K562 (cell line): ENCODE results near the gene ASB13. TPM values are rescaled to one million over a fixed set of nuclear protein-coding genes. Genes with fewer than 3 reads are reported as not detected.

Source experiments
- ATAC-seq: fragments of 200-7000 bp; cut with Tn5 transposase; 3 replicates; pipeline ENCODE4 v1.9.1; 2020; ENCODE audit warnings: moderate library complexity
- BruUV-seq: library from RNA; stranded (reverse); fragments of 400-500 nt; replicated peaks from 2 replicates; lab custom pipeline; 2021; lab: Mats Ljungman, UMichigan
- CTCF ChIA-PET: fragments of 300-600 bp; formaldehyde crosslinking; extraction: SDS; loops from one replicate; lab custom pipeline; 2021; ENCODE audit warnings: low intra/inter-chr PET ratio; lab: Yijun Ruan, JAX
- POLR2A ChIA-PET: fragments of 300-600, 350-650 bp; sonication (Branson Sonifier 250); formaldehyde crosslinking; extraction: SDS; loops from one replicate; lab custom pipeline; 2021; ENCODE audit warnings: antibody characterized with exemption, inconsistent platforms; lab: Yijun Ruan, JAX
- DNase-seq, 4 experiments: peaks; one replicate each; pipeline versions ENCODE4 v3.0.0 to v3.0.0-alpha.2; 2011 to 2018; ENCODE audit warnings: low spot score in 3 of 4, mixed read lengths in 3 of 4; ENCODE audit errors: extremely low read depth in 1 of 4
- FAIRE-seq: peaks from 2 replicates; lab custom pipeline; 2011; peaks lifted over from hg19 to GRCh38; lab: Jason Lieb, UNC
- H2AFZ ChIP-seq: 2 replicates; pipeline ENCODE4 v1.6.0; 2011; ENCODE audit warnings: low read depth, low read length, control low read depth, inconsistent platforms
- H3K27ac ChIP-seq: fragments of 200-600 bp; 3 replicates; pipeline ENCODE4 v1.8.0; 2011; ENCODE audit warnings: low read depth, mild to moderate bottlenecking, control low read depth, inconsistent platforms, low read length, moderate library complexity, mixed read lengths; ENCODE audit errors: extremely low read depth
- H3K27me3 ChIP-seq, 2 experiments: fragments of 300-600 bp in 1 of 2; 2 replicates in 1 of 2; 3 replicates in 1 of 2; pipeline versions ENCODE4 v1.6.0 to v1.8.0; 2011; ENCODE audit warnings: inconsistent platforms in 2 of 2, low read length in 2 of 2, mild to moderate bottlenecking in 1 of 2, mixed read lengths in 1 of 2, moderate library complexity in 1 of 2; ENCODE audit not compliant: control insufficient read depth in 2 of 2, insufficient read depth in 2 of 2
- H3K36me3 ChIP-seq: fragments of 300-600 bp; 3 replicates; pipeline ENCODE4 v1.8.0; 2011; ENCODE audit warnings: mild to moderate bottlenecking, low read length, inconsistent platforms; ENCODE audit not compliant: control insufficient read depth, insufficient read depth
- H3K4me1 ChIP-seq, 2 experiments: fragments of 200-600 bp in 1 of 2; replicated peaks in 1 of 2; 2 replicates in 1 of 2; 3 replicates in 1 of 2; pipeline versions ENCODE4 v1.5.1 to v1.8.0; 2011; ENCODE audit warnings: inconsistent platforms in 2 of 2, low read length in 2 of 2, mild to moderate bottlenecking in 1 of 2, mixed read lengths in 1 of 2, moderate library complexity in 1 of 2; ENCODE audit not compliant: control insufficient read depth in 2 of 2, insufficient read depth in 2 of 2
- H3K4me2 ChIP-seq: 2 replicates; pipeline ENCODE4 v1.6.1; 2011; ENCODE audit warnings: low read length, control low read depth, inconsistent platforms, mixed read lengths; ENCODE audit not compliant: insufficient read depth
- H3K4me3 ChIP-seq: fragments of 200-600 bp; sonication (generic), shearing (Covaris generic); 2 replicates; pipeline ENCODE4 v1.5.1; 2016; ENCODE audit warnings: control low read depth, inconsistent platforms
- H3K79me2 ChIP-seq: fragments of 200-600 bp; 3 replicates; pipeline ENCODE4 v1.8.0; 2011; ENCODE audit warnings: low read length, inconsistent platforms; ENCODE audit not compliant: control insufficient read depth, insufficient read depth
- H3K9ac ChIP-seq, 2 experiments: 2 replicates each; pipeline versions ENCODE4 v1.6.0 to v1.6.1; 2011; ENCODE audit warnings: low read depth in 2 of 2, low read length in 2 of 2, control low read depth in 1 of 2, inconsistent platforms in 1 of 2, mild to moderate bottlenecking in 1 of 2, mixed read lengths in 1 of 2; ENCODE audit not compliant: insufficient read depth in 1 of 2
- H3K9me1 ChIP-seq: one replicate; pipeline ENCODE4 v1.6.0; 2011; ENCODE audit warnings: inconsistent platforms, mild to moderate bottlenecking, low read length, moderate library complexity; ENCODE audit not compliant: control insufficient read depth, insufficient read depth
- H3K9me3 ChIP-seq: replicated peaks from 2 replicates; pipeline ENCODE4 v1.5.1; 2011; ENCODE audit warnings: low read depth, low read length, inconsistent platforms; ENCODE audit not compliant: control insufficient read depth, insufficient read depth
- H4K20me1 ChIP-seq: replicated peaks from 2 replicates; pipeline ENCODE4 v1.6.1; 2011; ENCODE audit warnings: low read length, inconsistent platforms, mixed read lengths; ENCODE audit not compliant: control insufficient read depth, insufficient read depth
- EGR1 ChIP-seq: fragments of 450-650 bp; conservative IDR thresholded peaks from 2 replicates; pipeline ENCODE4 v1.6.1; 2017; ENCODE audit warnings: mild to moderate bottlenecking
- IFI16 ChIP-seq: fragments of 250-450 bp; sonication (Bioruptor Pico); IDR thresholded peaks from 2 replicates; pipeline ENCODE4 v2.1.2; 2022; ENCODE audit warnings: mild to moderate bottlenecking, inconsistent platforms
- MTF1 ChIP-seq: fragments of 250-450 bp; sonication (Bioruptor Pico); IDR thresholded peaks from 2 replicates; pipeline ENCODE4 v1.9.0; 2021; ENCODE audit warnings: moderate library complexity, mild to moderate bottlenecking, inconsistent platforms, borderline replicate concordance
- POLR3A ChIP-seq: IDR thresholded peaks from 2 replicates; pipeline ENCODE4 v1.6.1; 2011; ENCODE audit warnings: borderline replicate concordance, mild to moderate bottlenecking, moderate library complexity; ENCODE audit not compliant: insufficient read length, insufficient read depth; ENCODE audit errors: extremely low read depth
- SIN3B ChIP-seq: fragments of 450-650 bp; IDR thresholded peaks from 2 replicates; pipeline ENCODE4 v1.6.1; 2017; ENCODE audit warnings: low read depth, mild to moderate bottlenecking, moderate library complexity
- SMARCC2 ChIP-seq: fragments of 450-650 bp; IDR thresholded peaks from 2 replicates; pipeline ENCODE4 v1.6.1; 2017; ENCODE audit warnings: antibody characterized with exemption, moderate library complexity, mild to moderate bottlenecking, low read depth
- THAP12 ChIP-seq: fragments of 250-450 bp; sonication (Bioruptor Pico); IDR thresholded peaks from 2 replicates; pipeline ENCODE4 v1.9.0; 2021; ENCODE audit warnings: mild to moderate bottlenecking, inconsistent platforms
- XRCC5 ChIP-seq: fragments of 200-400 bp; formaldehyde crosslinking; IDR thresholded peaks from 2 replicates; pipeline ENCODE4 v1.6.1; 2017; ENCODE audit warnings: low read depth, mild to moderate bottlenecking, low read length
- ZFP1 ChIP-seq: fragments of 450-650 bp; formaldehyde crosslinking; IDR thresholded peaks from 2 replicates; pipeline ENCODE4 v1.4.0; 2020; ENCODE audit warnings: mild to moderate bottlenecking, mixed read lengths
- ZNF24 ChIP-seq: fragments of 450-650 bp; IDR thresholded peaks from 2 replicates; pipeline ENCODE4 v1.6.1; 2016
- WGBS: fragments of 100-300 bp; shearing (Covaris generic); methylation state at CpG from one replicate; pipeline ENCODE4 v1.1.6; 2016; ENCODE audit warnings: low coverage, mixed read lengths; ENCODE audit not compliant: insufficient coverage; ENCODE audit errors: missing lambda C conversion rate; 5-methylcytosine and 5-hydroxymethylcytosine counted together
- in situ Hi-C: fragments of 300-500 bp; cut with MboI; formaldehyde crosslinking; loops from 4 replicates; pipeline ENCODE4 v1.15.0; 2018; ENCODE audit warnings: inconsistent platforms, mixed read lengths
- intact Hi-C: fragments of 100-400 bp; cut with micrococcal nuclease; formaldehyde crosslinking; loops from 2 replicates; pipeline ENCODE4 v1.14.2; 2022
- polyA plus RNA-seq, 8 experiments: library from polyadenylated mRNA; depleted of rRNA in 4 of 8; stranded (reverse) in 5 of 8; unstranded in 3 of 8; fragments of >200 nt; fragmentation: Nextera tagmentation in 2 of 8; fragmentation: Illumina TruSeq in 1 of 8; extraction: Ambion mirVana in 2 of 8; extraction: Trizol in 1 of 8; gene quantifications; 2 replicates each; pipeline versions ENCODE4 v1.2.1 to v1.2.3, GENCODE V29; 2011 to 2014; ENCODE audit warnings: inconsistent platforms in 1 of 8, missing spikeins in 1 of 8
- total RNA-seq, 7 experiments: library from RNA; depleted of rRNA in 6 of 7; stranded (reverse); fragments of >200 nt in 6 of 7; fragmentation: Illumina TruSeq in 2 of 7; extraction: Trizol in 2 of 7; gene quantifications; 2 replicates each; pipeline versions ENCODE4 v1.2.1 to v1.2.3, GENCODE V29; 2011 to 2021; ENCODE audit warnings: low replicate concordance in 1 of 7
- TF ChIP-seq, protein P1 (sequence below): fragments of 250-450 bp; sonication (Bioruptor Pico); IDR thresholded peaks from 2 replicates; pipeline ENCODE4 v1.5.0; 2021
- TF ChIP-seq, protein P2 (sequence below): fragments of 450-650 bp; IDR thresholded peaks from 2 replicates; pipeline ENCODE4 v1.6.1; 2016; ENCODE audit warnings: low read depth

The ASB13 gene
- total and polyA plus RNA-seq, 9 of the 15 experiments (the other 6 are each of a cell fraction or from before 2014, with no cell fraction given): 5.2 to 28.8 (median 16.9) TPM

GRCh38 chr10:5652746-5653145, 13.6 kb downstream of the ASB13 start:
- no peaks in the 10 kb centered on the region for H3K9me3 ChIP-seq
- POLR2A ChIA-PET: interaction anchor here (0.8 kb wide), 1 partner anchor 41 kb away, joined by 4 read pairs; no protein-coding TSS in a partner anchor
- FAIRE-seq (no peak), DNase-seq (no peak), ATAC-seq (no peak; the same call in 2 of the 3 replicates)
- H4K20me1 ChIP-seq: peaks cover 8% of the 10 kb centered on the region; the same call in 1 of the 2 replicates
- H3K36me3 ChIP-seq: peaks cover 11% of the 10 kb centered on the region; the same call in 1 of the 3 replicates
- WGBS: 80% methylated on average over 9 of the region's 14 CpGs
- H3K27ac ChIP-seq: no peak overlapping the region
- no peak overlapping the region for H2AFZ ChIP-seq
- peaks cover 10 to 15% of the 10 kb centered on the region in 2 experiments; a peak in 3 of 5 replicates for H3K4me1 ChIP-seq
- intact Hi-C loops: no loop called here
- no peaks in the 10 kb centered on the region for H3K79me2 ChIP-seq
- CTCF ChIA-PET: no interaction called here
- H3K9me1 ChIP-seq: no peaks in the 10 kb centered on the region
- no TSS peak for BruUV-seq
- in situ Hi-C loops: no loop called here
- H3K27me3 ChIP-seq: no peaks in the 10 kb centered on the region
- H3K4me2 ChIP-seq: no peak overlapping the region
- H3K4me3 ChIP-seq: no peak overlapping the region
- peak overlapping the region in 1 of 2 experiments; percentile 64; a peak in 2 of 4 replicates for H3K9ac ChIP-seq
- no peak for TF ChIP-seq ZNF24
- TF ChIP-seq EGR1: no peak
- TF ChIP-seq SIN3B: no peak
- TF ChIP-seq MTF1 (CRISPR knock-in tag): no peak
- TF ChIP-seq, protein P1, sequence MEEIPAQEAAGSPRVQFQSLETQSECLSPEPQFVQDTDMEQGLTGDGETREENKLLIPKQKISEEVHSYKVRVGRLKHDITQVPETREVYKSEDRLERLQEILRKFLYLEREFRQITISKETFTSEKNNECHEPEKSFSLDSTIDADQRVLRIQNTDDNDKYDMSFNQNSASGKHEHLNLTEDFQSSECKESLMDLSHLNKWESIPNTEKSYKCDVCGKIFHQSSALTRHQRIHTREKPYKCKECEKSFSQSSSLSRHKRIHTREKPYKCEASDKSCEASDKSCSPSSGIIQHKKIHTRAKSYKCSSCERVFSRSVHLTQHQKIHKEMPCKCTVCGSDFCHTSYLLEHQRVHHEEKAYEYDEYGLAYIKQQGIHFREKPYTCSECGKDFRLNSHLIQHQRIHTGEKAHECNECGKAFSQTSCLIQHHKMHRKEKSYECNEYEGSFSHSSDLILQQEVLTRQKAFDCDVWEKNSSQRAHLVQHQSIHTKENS (CRISPR knock-in tag): no peak
- no peak for TF ChIP-seq SMARCC2
- TF ChIP-seq ZFP1 (CRISPR knock-in tag): no peak
- no peak for TF ChIP-seq XRCC5
- no peak for TF ChIP-seq IFI16 (CRISPR knock-in tag)
- TF ChIP-seq, protein P2, sequence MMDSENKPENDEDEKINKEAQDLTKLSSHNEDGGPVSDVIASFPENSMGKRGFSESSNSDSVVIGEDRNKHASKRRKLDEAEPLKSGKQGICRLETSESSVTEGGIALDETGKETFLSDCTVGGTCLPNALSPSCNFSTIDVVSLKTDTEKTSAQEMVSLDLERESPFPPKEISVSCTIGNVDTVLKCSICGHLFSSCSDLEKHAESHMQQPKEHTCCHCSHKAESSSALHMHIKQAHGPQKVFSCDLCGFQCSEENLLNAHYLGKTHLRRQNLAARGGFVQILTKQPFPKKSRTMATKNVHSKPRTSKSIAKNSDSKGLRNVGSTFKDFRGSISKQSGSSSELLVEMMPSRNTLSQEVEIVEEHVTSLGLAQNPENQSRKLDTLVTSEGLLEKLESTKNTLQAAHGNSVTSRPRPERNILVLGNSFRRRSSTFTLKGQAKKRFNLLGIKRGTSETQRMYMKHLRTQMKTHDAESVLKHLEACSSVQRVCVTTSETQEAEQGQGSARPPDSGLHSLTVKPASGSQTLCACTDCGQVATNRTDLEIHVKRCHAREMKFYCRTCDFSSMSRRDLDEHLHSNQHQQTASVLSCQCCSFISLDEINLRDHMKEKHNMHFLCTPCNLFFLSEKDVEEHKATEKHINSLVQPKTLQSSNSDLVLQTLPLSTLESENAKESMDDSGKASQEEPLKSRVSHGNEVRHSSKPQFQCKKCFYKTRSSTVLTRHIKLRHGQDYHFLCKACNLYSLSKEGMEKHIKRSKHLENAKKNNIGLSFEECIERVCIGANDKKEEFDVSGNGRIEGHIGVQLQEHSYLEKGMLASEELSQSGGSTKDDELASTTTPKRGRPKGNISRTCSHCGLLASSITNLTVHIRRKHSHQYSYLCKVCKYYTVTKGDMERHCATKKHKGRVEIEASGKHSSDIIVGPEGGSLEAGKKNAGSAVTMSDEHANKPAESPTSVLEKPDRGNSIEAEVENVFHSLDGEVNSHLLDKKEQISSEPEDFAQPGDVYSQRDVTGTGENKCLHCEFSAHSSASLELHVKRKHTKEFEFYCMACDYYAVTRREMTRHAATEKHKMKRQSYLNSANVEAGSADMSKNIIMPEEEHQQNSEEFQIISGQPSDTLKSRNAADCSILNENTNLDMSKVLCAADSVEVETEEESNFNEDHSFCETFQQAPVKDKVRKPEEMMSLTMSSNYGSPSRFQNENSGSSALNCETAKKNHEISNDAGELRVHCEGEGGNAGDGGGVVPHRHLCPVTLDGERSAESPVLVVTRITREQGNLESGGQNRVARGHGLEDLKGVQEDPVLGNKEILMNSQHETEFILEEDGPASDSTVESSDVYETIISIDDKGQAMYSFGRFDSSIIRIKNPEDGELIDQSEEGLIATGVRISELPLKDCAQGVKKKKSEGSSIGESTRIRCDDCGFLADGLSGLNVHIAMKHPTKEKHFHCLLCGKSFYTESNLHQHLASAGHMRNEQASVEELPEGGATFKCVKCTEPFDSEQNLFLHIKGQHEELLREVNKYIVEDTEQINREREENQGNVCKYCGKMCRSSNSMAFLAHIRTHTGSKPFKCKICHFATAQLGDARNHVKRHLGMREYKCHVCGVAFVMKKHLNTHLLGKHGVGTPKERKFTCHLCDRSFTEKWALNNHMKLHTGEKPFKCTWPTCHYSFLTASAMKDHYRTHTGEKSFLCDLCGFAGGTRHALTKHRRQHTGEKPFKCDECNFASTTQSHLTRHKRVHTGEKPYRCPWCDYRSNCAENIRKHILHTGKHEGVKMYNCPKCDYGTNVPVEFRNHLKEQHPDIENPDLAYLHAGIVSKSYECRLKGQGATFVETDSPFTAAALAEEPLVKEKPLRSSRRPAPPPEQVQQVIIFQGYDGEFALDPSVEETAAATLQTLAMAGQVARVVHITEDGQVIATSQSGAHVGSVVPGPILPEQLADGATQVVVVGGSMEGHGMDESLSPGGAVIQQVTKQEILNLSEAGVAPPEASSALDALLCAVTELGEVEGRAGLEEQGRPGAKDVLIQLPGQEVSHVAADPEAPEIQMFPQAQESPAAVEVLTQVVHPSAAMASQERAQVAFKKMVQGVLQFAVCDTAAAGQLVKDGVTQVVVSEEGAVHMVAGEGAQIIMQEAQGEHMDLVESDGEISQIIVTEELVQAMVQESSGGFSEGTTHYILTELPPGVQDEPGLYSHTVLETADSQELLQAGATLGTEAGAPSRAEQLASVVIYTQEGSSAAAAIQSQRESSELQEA: no peak
- TF ChIP-seq POLR3A: no peak
- no peak for TF ChIP-seq THAP12
